Endodermal cell (in vitro differentiated cells): Measurements from ENCODE around the gene GGT7. TPM values are rescaled to one million over a fixed set of nuclear protein-coding genes. Genes with fewer than 3 reads are reported as not detected.

ENCODE experiments used
- DNase-seq: peaks from one replicate; pipeline ENCODE4 v3.0.0-alpha.2; 2017
- H3K27ac ChIP-seq: 2 replicates; pipeline ENCODE4 v1.5.1; 2013; ENCODE audit warnings: mild to moderate bottlenecking, low read depth, low read length, moderate library complexity
- H3K27me3 ChIP-seq: 2 replicates; pipeline ENCODE4 v1.6.1; 2013; ENCODE audit warnings: mild to moderate bottlenecking, low read length, moderate library complexity; ENCODE audit not compliant: insufficient read depth, control insufficient read depth, poor library complexity, severe bottlenecking
- H3K36me3 ChIP-seq: 2 replicates; pipeline ENCODE4 v1.7.0; 2013; ENCODE audit warnings: mild to moderate bottlenecking, low read length, moderate library complexity; ENCODE audit not compliant: control insufficient read depth, insufficient read depth
- H3K4me1 ChIP-seq: one replicate; pipeline ENCODE4 v1.7.0; 2013; ENCODE audit warnings: low read length; ENCODE audit not compliant: control insufficient read depth, insufficient read depth
- H3K4me3 ChIP-seq: 2 replicates; pipeline ENCODE4 v1.5.1; 2013; ENCODE audit warnings: mild to moderate bottlenecking, low read length, moderate library complexity
- H3K9ac ChIP-seq: 2 replicates; pipeline ENCODE4 v1.6.1; 2013; ENCODE audit warnings: mild to moderate bottlenecking, low read length, moderate library complexity; ENCODE audit not compliant: poor library complexity, severe bottlenecking; ENCODE audit errors: extremely low read depth
- H3K9me3 ChIP-seq: 2 replicates; pipeline ENCODE4 v1.6.1; 2013; ENCODE audit warnings: mild to moderate bottlenecking, low read length, moderate library complexity; ENCODE audit not compliant: control insufficient read depth
- H3K27ac Mint-ChIP-seq: 2 replicates; pipeline ENCODE4 v1.8.0; 2020; ENCODE audit warnings: mixed read lengths
- H3K27me3 Mint-ChIP-seq: 2 replicates; pipeline ENCODE4 v1.8.0; 2021; ENCODE audit warnings: mild to moderate bottlenecking, mixed read lengths; ENCODE audit not compliant: insufficient read depth
- H3K36me3 Mint-ChIP-seq: 2 replicates; pipeline ENCODE4 v1.8.0; 2020; ENCODE audit warnings: low read depth, mixed read lengths
- H3K4me1 Mint-ChIP-seq: 2 replicates; pipeline ENCODE4 v1.8.0; 2020; ENCODE audit warnings: mixed read lengths
- H3K4me3 Mint-ChIP-seq: 2 replicates; pipeline ENCODE4 v1.8.0; 2020; ENCODE audit warnings: mild to moderate bottlenecking, moderate library complexity, mixed read lengths
- H3K9me3 Mint-ChIP-seq: 2 replicates; pipeline ENCODE4 v1.8.0; 2020; ENCODE audit warnings: mild to moderate bottlenecking, mixed read lengths
- WGBS, 2 experiments: methylation state at CpG; one replicate each; pipeline versions ENCODE4 v1.1.5 to v1.1.7; 2013; ENCODE audit warnings: missing lambda C conversion rate in 2 of 2, mixed read lengths in 1 of 2; ENCODE audit not compliant: insufficient coverage in 1 of 2, insufficient read length in 1 of 2; 5-methylcytosine and 5-hydroxymethylcytosine counted together
- total RNA-seq, 2 donors: library from RNA; stranded (reverse); fragmentation: NEBNext Ultra II Directional in 1 of 2; extraction: Animal tissue kit (Norgen Biotek cat#: 25700) in 1 of 2; gene quantifications; 2 replicates in 1 of 2; 3 replicates in 1 of 2; pipeline ENCODE4 v1.2.1, GENCODE V29; 2021
- TF ChIP-seq, protein P1 (sequence below): fragments of 200-600 bp; sonication (generic); conservative IDR thresholded peaks from 2 replicates; pipeline ENCODE4 v1.5.0; 2021; ENCODE audit warnings: antibody characterized with exemption, mild to moderate bottlenecking

GGT7 gene
- total RNA-seq, 2 donors from 2014 or later: 31.8 to 43.3 TPM

GRCh38 chr20:34849778-34850177 is 22.9 kb downstream of the GGT7 start:
- no peaks in the 10 kb centered on the region for H3K27me3 Mint-ChIP-seq
- TF ChIP-seq, protein P1, sequence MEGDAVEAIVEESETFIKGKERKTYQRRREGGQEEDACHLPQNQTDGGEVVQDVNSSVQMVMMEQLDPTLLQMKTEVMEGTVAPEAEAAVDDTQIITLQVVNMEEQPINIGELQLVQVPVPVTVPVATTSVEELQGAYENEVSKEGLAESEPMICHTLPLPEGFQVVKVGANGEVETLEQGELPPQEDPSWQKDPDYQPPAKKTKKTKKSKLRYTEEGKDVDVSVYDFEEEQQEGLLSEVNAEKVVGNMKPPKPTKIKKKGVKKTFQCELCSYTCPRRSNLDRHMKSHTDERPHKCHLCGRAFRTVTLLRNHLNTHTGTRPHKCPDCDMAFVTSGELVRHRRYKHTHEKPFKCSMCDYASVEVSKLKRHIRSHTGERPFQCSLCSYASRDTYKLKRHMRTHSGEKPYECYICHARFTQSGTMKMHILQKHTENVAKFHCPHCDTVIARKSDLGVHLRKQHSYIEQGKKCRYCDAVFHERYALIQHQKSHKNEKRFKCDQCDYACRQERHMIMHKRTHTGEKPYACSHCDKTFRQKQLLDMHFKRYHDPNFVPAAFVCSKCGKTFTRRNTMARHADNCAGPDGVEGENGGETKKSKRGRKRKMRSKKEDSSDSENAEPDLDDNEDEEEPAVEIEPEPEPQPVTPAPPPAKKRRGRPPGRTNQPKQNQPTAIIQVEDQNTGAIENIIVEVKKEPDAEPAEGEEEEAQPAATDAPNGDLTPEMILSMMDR: no peak
- no peaks in the 10 kb centered on the region for H3K9me3 ChIP-seq
- peaks cover 36% of the 10 kb centered on the region for H3K36me3 Mint-ChIP-seq
- H3K9me3 Mint-ChIP-seq: no peaks in the 10 kb centered on the region
- no peaks in the 10 kb centered on the region for H3K27me3 ChIP-seq
- H3K27ac ChIP-seq: no peak overlapping the region
- no peak overlapping the region for H3K9ac ChIP-seq
- H3K4me3 ChIP-seq: no peak overlapping the region
- H3K36me3 ChIP-seq: peaks cover 38% of the 10 kb centered on the region
- DNase-seq: no peak
- H3K4me1 ChIP-seq: no peaks in the 10 kb centered on the region
- H3K4me1 Mint-ChIP-seq: no peaks in the 10 kb centered on the region
- H3K4me3 Mint-ChIP-seq: no peak overlapping the region
- H3K27ac Mint-ChIP-seq: no peak overlapping the region
- 88 to 90% methylated on average over 6 to 9 of the region's 9 CpGs for WGBS, 2 experiments

DNA sequence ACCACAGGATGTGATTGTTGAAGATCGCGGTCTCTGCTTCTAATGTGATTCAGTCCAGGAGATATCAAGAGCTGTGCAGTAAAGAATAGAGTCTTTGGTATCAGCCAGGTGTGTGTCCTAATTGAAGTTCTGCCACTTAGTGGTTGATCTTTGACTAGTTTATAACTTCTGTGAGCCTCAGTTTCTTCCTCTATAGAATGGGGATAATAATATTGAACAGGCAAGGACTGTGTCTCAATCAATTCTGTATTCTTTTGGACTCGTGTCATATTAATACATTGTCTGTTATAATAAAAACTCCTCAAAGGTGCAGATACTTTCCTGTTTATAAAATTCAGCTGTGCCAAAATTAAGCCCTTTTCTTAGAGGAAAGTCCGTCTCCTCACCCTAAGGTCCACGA is 24.1 kb downstream of the GGT7 start:
- no peak overlapping the region for H3K4me3 ChIP-seq
- H3K4me1 ChIP-seq: no peaks in the 10 kb centered on the region
- H3K27ac Mint-ChIP-seq: no peak overlapping the region
- peaks cover 29% of the 10 kb centered on the region for H3K36me3 ChIP-seq
- no peaks in the 10 kb centered on the region for H3K27me3 ChIP-seq
- DNase-seq: no peak
- H3K9me3 Mint-ChIP-seq: no peaks in the 10 kb centered on the region
- no peak overlapping the region for H3K27ac ChIP-seq
- H3K9ac ChIP-seq: no peak overlapping the region
- no peak overlapping the region for H3K4me3 Mint-ChIP-seq
- H3K4me1 Mint-ChIP-seq: no peaks in the 10 kb centered on the region
- H3K36me3 Mint-ChIP-seq: peaks cover 31% of the 10 kb centered on the region
- TF ChIP-seq, protein P1: no peak
- no peaks in the 10 kb centered on the region for H3K27me3 Mint-ChIP-seq
- no peaks in the 10 kb centered on the region for H3K9me3 ChIP-seq
- WGBS, 2 experiments: 97 to 98% methylated on average over 5 of the region's 5 CpGs

DNA sequence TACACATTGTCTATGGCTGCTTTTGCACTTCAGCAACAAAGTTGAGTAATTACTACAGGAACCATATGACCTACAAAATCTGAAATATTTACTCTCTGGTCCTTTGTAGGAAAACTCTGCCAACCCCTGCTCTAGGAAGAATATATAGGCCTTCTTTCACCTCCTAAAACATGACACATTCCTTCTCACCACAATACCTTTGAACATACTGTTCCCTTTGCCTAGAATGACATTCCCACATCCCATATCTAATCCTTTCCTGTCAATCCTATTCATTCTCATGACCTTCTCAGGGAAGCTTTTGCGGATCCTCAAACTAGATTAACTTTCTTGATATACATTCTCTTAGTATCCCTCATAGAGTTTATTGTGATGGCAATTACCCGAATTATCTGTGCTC is 29.2 kb downstream of the GGT7 start:
- no peak overlapping the region for H3K4me3 ChIP-seq
- Mint-ChIP-seq H3K4me3 (no peak overlapping the region), H3K27me3 (peaks cover 4% of the 10 kb centered on the region), H3K9me3 (no peaks in the 10 kb centered on the region), H3K4me1 (no peaks in the 10 kb centered on the region), H3K36me3 (peaks cover 20% of the 10 kb centered on the region), H3K27ac (no peak overlapping the region)
- whole genome bisulfite sequencing, 2 experiments: 90 to 94% methylated on average over 2 of the region's 2 CpGs
- no peak overlapping the region for H3K27ac ChIP-seq
- peaks cover 12% of the 10 kb centered on the region for H3K36me3 ChIP-seq
- no peaks in the 10 kb centered on the region for H3K27me3 ChIP-seq
- no peak overlapping the region for H3K9ac ChIP-seq
- no peaks in the 10 kb centered on the region for H3K9me3 ChIP-seq
- DNase-seq: no peak
- TF ChIP-seq, protein P1: no peak
- no peaks in the 10 kb centered on the region for H3K4me1 ChIP-seq
